Ovary (tissue), 9 donors: ENCODE data around the gene PPM1B. TPM values are rescaled to one million over a fixed set of nuclear protein-coding genes. Genes with fewer than 3 reads are reported as not detected.
A peak's percentile ranks its signal among the peaks of the same experiment; 100 is the strongest.
"Not testable (repeated sequence)": the region's sequence is repeated elsewhere in the genome, so short reads cannot be mapped to it uniquely, and the experiment has no call there.

Experiments
- DNase-seq, 5 donors: peaks; one replicate each; pipeline ENCODE4 v3.0.0-alpha.2; 2019 to 2020
- H3K27ac ChIP-seq, 2 donors: fragments of 200-600 bp; one replicate each; pipeline versions ENCODE4 v1.5.1 to v1.8.0; 2019 to 2022
- H3K27me3 ChIP-seq: fragments of 200-600 bp; one replicate; pipeline ENCODE4 v1.8.0; 2022
- H3K36me3 ChIP-seq: fragments of 200-600 bp; sonication (generic); one replicate; pipeline ENCODE4 v1.5.1; 2019
- H3K4me1 ChIP-seq: one replicate; pipeline ENCODE4 v1.8.1; 2013; ENCODE audit warnings: mild to moderate bottlenecking, moderate library complexity; ENCODE audit not compliant: insufficient read depth
- H3K4me3 ChIP-seq: fragments of 200-600 bp; sonication (generic); one replicate; pipeline ENCODE4 v1.5.1; 2017
- H3K9me3 ChIP-seq, 2 donors: fragments of 200-600 bp in 1 of 2; sonication (generic) in 1 of 2; one replicate each; pipeline versions ENCODE4 v1.5.1 to v1.8.1; 2013 to 2019; ENCODE audit warnings: mild to moderate bottlenecking in 1 of 2, moderate library complexity in 1 of 2
- CTCF ChIP-seq, 3 donors: fragments of 450-650 bp in 2 of 3; fragments of 200-600 bp in 1 of 3; IDR thresholded peaks; one replicate each; pipeline versions ENCODE4 v1.5.1 to v1.8.0; 2016 to 2022; ENCODE audit warnings: antibody characterized with exemption in 3 of 3, mild to moderate bottlenecking in 1 of 3
- EP300 ChIP-seq: sonication (generic); formaldehyde crosslinking; IDR thresholded peaks from one replicate; pipeline ENCODE4 v1.6.1; 2017; ENCODE audit warnings: antibody characterized with exemption
- POLR2A ChIP-seq: fragments of 450-650 bp; IDR thresholded peaks from one replicate; pipeline ENCODE4 v1.6.1; 2017; ENCODE audit warnings: antibody characterized with exemption, mild to moderate bottlenecking, moderate library complexity
- WGBS, 3 donors: extraction: QIAGEN DNeasy Blood & Tissue Kit in 1 of 3; methylation state at CpG; one replicate each; pipeline versions ENCODE4 v1.1.5 to v1.1.7; 2013 to 2017; 5-methylcytosine and 5-hydroxymethylcytosine counted together
- intact Hi-C, 4 donors: fragments of 100-400 bp; cut with DNase I; formaldehyde crosslinking; loops; one replicate each; pipeline versions ENCODE4 v1.11.0 to v1.15.1; 2022 to 2023
- polyA plus RNA-seq, 2 donors: library from polyadenylated mRNA; stranded (reverse); fragments of 200-250 nt in 1 of 2; fragments of 350-450 nt in 1 of 2; fragmentation: Illumina TruSeq in 1 of 2; extraction: RNeasy Lipid Tissue Mini Kit (QIAGEN cat#74804) in 1 of 2; gene quantifications; one replicate each; pipeline ENCODE4 v1.2.3, GENCODE V29; 2013 to 2014
- total RNA-seq, 7 donors: library from RNA; depleted of rRNA in 2 of 7; stranded (reverse); fragments of >200 nt in 2 of 7; fragmentation: NEBNext Ultra II Directional in 3 of 7; extraction: Animal tissue kit (Norgen Biotek cat#: 25700) in 3 of 7; gene quantifications; one replicate each; pipeline versions ENCODE4 v1.1.0 to v1.2.4, GENCODE V29; 2016 to 2023
- donor health status: DM: no; HTN: no; CAD: no; lungs with moderate emphysema.
- donor health status: DM: no; HTN: no; CAD: no.
- donor health status: Bipolar disorder and iron deficiency.
- donor health status: DM: yes; HTN: yes; CAD: no.
- donor health status: DM: no; HTN: no; CAD: no.
- donor health status: DM: yes; HTN: yes; CAD: no.

The PPM1B gene
- total and polyA plus RNA-seq, 9 donors, result 27.6 to 43.4 (median 35.7) TPM

GRCh38 chr2:44169155-44169898 is 652 bp downstream of the PPM1B start:
- Histone ChIP-seq H3K4me3 (peak overlapping the region; percentile 92), H3K27ac (peak overlapping the region; percentile 79 to 82), H3K27me3 (no peaks in the 10 kb centered on the region), H3K36me3 (no peaks in the 10 kb centered on the region), H3K9me3 (no peaks in the 10 kb centered on the region), H3K4me1 (peaks cover 4% of the 10 kb centered on the region)
- TF ChIP-seq CTCF (IDR thresholded peaks at IDR 0.05) (no peak), POLR2A (no peak), EP300 (no peak)
- WGBS, 3 donors, result 0% methylated on average over 45 to 54 of the region's 54 CpGs
- peak in 1 of 5 donors; percentile 32 for DNase-seq
- intact Hi-C loops, result no loop called here

DNA sequence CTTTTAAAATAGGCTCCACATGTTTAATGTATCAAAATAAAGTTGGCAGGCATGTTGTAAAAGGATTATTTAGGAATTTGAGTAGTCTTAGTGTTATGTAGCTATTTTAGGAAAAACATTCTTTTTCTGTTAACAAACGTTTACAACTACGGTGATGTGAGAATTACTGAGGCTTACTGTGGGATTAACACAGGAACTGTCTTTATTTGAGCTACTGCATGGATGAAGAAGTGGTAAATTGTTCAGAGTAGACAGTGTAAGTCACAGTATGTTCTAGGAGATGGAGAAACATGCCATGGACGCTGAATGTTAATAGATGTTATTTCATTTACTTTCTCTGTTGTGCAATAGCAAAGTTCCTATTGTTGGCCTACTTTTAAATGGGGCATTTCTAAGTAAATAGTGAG is 1.6 kb downstream of the PPM1B start:
- H3K36me3 ChIP-seq, result no peaks in the 10 kb centered on the region
- no peaks in the 10 kb centered on the region for H3K27me3 ChIP-seq
- no peak for TF ChIP-seq CTCF (IDR thresholded peaks at IDR 0.05)
- no peak for TF ChIP-seq EP300
- TF ChIP-seq POLR2A, result no peak
- intact Hi-C loops, result no loop called here
- H3K27ac ChIP-seq, result no peak overlapping the region
- WGBS, 3 donors, result 0 to 2% (median 1%) methylated on average over 3 of the region's 3 CpGs
- peak overlapping the region; percentile 92 for H3K4me3 ChIP-seq
- peaks cover 5% of the 10 kb centered on the region for H3K4me1 ChIP-seq
- DNase-seq, result no peak
- no peaks in the 10 kb centered on the region for H3K9me3 ChIP-seq

DNA sequence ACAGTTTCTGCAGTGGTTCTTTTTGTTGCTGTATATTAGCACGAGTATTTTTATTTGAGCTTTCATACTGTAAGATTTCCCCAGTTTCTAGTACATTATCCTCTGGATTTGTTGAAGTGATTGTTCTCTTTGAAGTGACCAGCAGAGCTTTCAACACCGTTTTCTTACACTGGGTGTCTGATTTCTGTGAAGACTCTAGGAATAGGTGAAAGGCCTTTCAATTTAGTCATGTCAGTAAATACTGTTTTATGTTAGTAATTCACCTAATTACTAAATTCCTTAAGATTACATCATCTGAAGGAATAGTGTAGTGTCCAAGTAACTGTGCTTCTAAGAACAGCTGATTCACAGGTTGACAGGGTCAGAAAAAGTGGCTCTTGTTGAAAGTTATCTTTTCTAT is 2.3 kb downstream of the PPM1B start:
- Histone ChIP-seq H3K27me3 (no peaks in the 10 kb centered on the region), H3K9me3 (no peaks in the 10 kb centered on the region), H3K27ac (no peak overlapping the region), H3K4me3 (peak overlapping the region; percentile 92), H3K36me3 (no peaks in the 10 kb centered on the region), H3K4me1 (peaks cover 6% of the 10 kb centered on the region)
- WGBS, 3 donors, result 4 to 13% (median 9%) methylated on average over 2 of the region's 2 CpGs
- intact Hi-C loops, result no loop called here
- no peak for TF ChIP-seq EP300
- no peak for DNase-seq

GRCh38 chr2:44171442-44171841 is 2.8 kb downstream of the PPM1B start:
- H3K27me3 ChIP-seq, intact Hi-C loops, H3K27ac ChIP-seq, H3K4me3 ChIP-seq, H3K36me3 ChIP-seq, H3K9me3 ChIP-seq, H3K4me1 ChIP-seq: not testable (repeated sequence)
- 51 to 60% (median 59%) methylated on average over 8 of the region's 8 CpGs for WGBS, 3 donors
- DNase-seq, result peak in 1 of 5 donors; percentile 28

DNA sequence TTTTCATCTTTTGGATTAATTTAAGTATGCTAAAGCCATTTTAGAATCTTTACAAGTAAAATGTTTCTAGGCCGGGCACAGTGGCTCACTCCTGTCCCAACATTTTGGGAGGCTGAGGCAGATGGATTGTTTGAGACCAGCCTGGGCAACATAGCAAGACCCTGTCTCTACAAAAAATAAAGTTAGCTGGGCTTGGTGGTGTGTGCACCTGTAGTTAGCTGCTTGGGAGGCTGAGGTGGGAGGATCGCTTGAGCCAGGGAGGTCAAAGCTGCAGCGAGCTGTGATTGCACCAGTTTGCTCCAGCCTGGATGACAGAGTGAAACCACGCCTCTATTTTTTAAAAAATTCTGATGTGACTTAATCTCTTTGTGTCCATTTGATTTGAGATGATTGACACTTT is 3.9 kb downstream of the PPM1B start:
- Histone ChIP-seq H3K9me3 (no peaks in the 10 kb centered on the region), H3K4me1 (peaks cover 12% of the 10 kb centered on the region), H3K27ac (no peak overlapping the region), H3K36me3 (no peaks in the 10 kb centered on the region), H3K27me3 (no peaks in the 10 kb centered on the region), H3K4me3 (no peak overlapping the region)
- no peak for DNase-seq
- no peak for TF ChIP-seq EP300
- TF ChIP-seq CTCF (IDR thresholded peaks at IDR 0.05), result no peak
- TF ChIP-seq POLR2A, result no peak
- intact Hi-C loops, result no loop called here
- WGBS, 3 donors, result 94 to 99% (median 98%) methylated on average over 4 of the region's 4 CpGs
